ENCODE data around the gene DUS1L.

The DUS1L gene

DNA sequence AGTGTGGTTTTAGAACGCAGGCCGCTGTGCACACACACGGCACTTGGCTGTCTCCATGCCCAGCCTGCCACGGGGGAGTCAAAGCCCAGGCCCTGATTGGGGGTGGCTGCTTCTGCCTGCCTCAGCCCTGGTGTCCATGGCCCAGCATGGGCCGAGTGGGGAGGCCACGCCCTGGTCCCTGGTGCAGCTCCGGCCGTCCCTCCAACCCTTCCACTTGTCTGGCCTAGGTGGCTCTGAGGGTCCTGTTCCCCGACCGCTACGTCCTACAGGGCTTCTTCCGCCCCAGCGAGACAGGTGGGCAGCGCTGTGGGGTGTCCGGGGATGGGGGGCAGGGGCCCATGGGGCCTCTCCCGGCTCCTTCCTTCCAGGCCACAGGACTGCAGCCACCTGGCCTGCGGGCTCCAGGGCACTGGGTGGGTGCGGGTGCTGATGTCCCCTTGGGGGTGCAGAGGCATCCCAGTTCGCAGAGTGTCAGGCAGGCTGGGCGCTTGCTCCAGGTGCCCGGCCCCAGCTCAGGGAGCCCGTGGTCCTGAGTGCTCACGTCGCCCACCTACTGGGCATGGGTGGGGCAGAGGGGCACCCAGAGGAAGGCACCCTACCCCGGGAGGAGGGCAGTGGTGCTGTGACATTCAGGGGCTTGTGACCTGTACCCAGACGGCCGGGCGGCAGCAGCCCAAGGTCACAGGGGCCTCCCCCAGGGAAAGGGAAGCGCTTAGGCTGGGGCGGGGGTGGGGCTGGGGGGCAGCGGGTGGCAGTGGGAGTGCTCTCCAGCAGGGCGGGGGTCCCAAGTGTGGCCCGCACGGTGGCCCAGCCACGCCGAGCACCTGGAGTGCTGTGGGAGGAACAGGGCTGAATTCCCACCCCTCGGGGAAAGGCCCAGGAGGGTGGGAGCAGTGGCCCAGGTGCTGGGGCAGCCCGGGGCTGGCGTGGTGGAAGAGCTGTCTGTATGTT is 54.8 kb downstream of the DUS1L start:
- no peak for FAIRE-seq

DNA sequence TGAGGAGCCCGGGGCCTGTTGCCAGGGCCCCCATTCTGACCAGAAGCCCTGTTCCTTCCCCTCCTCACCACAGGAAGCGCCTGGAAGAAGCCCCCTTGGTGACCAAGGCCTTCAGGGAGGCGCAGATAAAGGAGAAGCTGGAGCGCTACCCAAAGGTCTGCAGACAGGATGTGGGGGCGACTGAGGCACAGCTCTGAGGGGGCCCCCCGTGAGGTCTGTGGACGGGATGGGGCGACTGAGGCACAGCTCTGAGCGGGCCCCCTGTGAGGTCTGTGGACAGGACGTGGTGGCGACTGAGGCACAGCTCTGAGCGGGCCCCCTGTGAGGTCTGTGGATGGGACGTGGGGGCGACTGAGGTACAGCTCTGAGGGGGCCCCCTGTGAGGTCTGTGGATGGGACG is 56.2 kb downstream of the DUS1L start:
- FAIRE-seq = no peak

DNA sequence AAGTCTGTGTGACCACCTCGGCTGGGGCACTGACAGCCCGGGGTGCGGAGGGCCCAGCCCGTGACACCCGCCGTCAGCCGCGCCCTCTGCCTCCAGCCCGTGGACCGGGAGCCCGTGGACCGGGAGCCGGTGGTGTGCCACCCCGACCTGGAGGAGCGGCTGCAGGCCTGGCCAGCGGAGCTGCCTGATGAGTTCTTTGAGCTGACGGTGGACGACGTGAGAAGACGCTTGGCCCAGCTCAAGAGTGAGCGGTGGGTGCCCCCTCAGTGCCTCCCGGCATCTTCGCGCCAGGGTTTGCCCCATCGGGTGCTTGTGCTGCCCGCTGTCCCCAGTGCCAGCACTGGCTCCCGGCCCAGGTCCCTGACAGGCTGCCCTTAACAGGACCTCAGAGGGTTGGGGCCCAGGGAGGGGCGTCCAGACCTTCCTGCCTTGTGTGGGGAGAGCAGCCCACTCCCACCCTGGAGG is 56.6 kb downstream of the DUS1L start:
- FAIRE-seq = no peak

DNA sequence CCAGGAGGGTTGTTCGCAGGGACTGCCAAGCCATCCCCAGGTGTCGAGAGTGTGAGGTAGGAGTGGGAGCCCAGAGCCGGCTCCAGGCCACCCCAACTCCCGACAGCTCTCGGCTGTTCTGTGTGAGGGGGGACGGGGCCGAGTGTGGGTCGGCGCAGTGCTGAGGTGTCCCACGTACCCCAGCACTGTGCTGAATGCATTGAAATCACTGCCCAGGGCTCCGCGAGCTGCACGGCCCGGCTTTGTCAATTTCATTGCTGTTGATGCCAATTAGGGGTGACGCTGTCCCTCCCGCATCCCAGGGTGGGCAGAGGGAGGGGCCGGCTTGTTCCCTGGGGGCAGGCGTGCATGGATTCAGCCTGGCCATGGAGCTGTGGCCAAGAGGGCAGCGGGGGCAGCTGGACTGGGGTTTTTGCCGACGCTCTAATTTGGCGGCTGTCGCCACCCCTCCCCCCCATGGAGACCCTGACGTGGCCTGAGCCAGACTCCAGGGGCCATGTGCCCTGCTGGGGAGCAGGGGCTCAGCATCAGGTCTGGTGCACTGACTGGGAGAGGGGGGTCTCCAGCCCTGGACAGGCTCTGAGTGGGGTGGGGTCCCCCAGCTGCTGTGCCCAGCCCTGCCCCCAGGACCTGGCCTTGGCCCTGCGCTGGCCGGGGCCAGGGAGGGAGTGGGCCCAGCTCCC is 57.2 kb downstream of the DUS1L start:
- FAIRE-seq = no peak

Data from islet of Langerhans (tissue), 1 donor.